Inflammatory macrophage treated with lipopolysaccharide for 4 hours (primary cell): ENCODE data around the gene DCDC1.

Experiments used
- DNase-seq: peaks from one replicate; pipeline ENCODE4 v3.0.0-alpha.2; 2020

Gene DCDC1

DNA sequence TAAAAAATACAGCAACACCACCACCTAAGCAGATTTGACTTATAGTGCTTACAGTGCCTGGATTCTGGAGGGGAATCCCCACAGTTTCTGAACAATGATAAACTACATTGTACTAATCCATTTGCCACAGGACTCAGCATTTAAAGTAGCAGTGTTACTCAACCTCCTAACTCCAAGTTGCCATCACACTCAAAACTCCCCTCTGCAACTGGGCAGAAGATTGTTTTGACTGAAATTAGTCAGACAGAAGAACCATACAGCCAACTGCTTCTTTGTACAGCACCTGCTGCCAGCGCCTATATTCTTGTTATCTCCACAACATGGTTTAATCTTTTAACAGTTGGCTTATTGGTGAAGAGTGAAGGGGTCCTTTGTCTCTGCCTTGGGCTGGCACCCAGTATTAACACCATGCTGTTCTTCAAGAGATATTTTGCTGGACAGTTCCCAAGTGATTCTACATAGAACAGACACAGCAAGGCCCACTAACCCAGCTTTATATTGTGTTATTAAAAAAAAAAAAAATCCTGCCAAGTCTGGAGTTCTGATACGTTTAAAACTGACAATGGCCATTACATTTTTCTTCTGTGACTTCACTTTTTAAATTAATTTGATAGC is 273.2 kb downstream of the DCDC1 start:
- no peak for DNase-seq

DNA sequence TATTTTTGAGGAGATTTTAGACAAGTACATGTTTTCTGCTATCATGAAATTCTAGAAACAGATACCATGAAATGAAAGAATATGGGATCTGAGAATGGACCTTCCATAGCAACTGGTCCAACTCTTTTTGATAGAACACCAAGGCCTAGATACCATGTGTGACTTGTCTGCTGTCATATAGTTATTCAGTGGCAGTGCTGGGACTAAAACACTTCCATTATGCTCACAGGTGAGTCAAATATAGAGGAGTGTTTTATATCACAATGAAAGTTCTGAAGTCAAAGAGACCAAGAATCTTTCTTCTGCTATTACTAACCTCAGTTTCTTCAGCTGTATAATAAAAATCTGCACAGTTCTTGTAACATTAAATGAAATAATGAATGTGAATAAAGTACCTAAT is 276.9 kb downstream of the DCDC1 start:
- no peak for DNase-seq

GRCh38 chr11:31089117-31089516 is 280.4 kb downstream of the DCDC1 start:
- DNase-seq, result no peak

GRCh38 chr11:31069447-31070205 is 299.9 kb downstream of the DCDC1 start:
- no peak for DNase-seq

DNA sequence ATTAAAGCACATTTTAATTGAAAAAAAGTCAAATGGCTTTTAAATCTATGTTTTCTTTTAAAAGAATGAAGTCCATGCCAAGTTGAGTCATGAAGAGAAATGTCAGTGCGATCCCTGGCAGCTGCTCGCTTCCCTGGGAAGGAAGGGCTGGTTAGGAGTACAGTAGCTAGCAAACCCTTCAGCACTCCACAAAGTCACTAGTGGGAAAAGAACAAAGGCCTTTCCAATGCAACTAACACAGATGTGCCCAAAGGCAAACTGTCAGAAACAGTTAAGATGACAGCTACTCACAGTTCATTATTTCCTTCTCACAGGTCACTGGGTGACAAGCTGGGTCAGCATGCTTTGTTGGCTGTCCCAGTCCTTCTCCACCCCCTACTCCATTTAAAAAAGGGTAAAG is 308.7 kb downstream of the DCDC1 start:
- no peak for DNase-seq

- DNase-seq, result no peak
Measured at GRCh38 chr11:31059529-31059928, 310.0 kb downstream of the DCDC1 start.

- DNase-seq, result no peak
Measured at GRCh38 chr11:31050061-31050765, 319.3 kb downstream of the DCDC1 start.

GRCh38 chr11:31045335-31045734 is 324.2 kb downstream of the DCDC1 start:
- DNase-seq, result no peak

DNA sequence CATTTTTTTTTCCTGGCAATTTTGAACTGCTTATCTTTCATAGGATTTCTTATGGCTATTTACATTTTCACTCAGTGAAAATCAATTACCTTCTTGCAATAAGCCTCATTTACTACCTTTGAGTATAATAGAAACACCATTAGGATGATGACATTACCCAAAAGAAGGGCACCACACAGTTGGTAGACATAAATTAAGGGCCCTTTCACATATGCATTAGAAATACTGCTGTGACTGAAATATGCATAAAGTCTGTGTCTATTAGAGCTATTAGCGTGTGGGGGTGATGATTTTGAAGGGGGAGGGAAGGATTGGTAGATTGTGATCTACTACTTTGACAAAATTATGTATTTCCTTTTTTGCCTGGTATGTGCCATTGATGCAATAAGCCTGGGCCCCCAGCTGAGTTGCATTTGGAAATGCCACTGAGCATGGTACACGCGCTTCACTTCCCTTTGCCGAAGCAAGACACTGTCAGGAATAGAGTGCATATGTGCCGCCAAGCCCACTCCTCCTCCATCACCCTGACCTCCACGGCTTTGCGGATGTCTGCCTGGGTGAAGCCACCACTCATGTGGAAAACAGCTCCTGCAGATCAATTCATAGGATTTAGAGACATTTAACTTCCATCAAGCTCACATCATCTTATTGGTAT is 339.3 kb downstream of the DCDC1 start:
- no peak for DNase-seq

DNA sequence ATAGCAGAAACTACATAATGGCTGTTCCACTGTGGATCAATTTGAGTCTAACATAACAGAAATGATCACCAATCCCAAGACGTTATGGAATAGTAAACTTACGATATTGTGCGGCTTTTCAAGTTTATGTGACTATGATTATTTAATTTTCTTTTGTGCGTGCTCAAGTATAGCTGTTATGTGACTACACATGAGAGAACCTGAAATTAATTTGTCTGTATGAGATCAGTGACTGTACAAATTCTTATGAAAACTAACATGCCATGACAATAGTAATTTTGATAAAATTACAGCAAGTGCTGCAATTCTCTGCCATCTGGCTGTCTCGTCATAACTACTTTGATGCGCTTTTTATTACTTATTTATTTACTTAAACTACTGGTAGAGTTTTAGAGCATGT is 343.2 kb downstream of the DCDC1 start:
- no peak for DNase-seq

DNA sequence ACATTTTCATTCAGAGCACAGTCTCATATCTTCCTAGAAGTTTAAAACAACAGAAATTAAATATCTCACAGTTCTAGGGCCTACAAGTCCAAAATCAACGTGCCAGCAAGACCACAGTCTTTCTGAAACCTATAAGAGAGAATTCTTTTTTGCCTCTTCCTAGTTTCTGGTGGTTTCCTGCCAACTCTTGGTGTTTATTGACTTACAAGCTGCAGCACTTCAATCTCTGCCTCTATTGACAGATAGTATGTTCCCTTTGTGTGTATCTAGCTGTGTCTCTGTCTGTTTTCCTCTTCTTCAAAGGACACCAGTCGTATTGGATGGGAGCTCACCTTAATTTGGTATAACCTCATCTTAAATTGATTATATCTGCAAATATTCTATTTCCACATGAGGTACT is 347.5 kb downstream of the DCDC1 start:
- DNase-seq, result no peak

DNA sequence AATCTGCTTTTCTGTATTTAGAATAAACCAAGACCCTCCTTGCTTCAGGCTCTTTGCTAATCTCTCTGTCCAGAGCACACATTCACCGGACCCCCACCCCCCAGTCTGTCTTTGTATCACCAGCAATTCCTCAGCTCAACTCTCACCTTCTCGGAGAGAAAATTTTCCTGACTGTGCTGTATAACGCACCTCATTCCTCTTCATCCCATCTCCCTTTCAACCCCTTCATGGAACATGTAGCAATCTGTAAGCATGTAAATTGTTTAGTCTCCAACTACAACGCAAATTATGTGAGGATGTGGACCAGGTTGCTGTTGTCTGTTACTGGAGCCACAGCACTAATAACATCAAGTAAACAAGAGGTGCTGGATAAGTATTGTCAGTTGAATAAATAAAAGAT is 349.8 kb downstream of the DCDC1 start:
- DNase-seq, result no peak

- DNase-seq, result no peak
Measured at GRCh38 chr11:31005202-31005601, 364.3 kb downstream of the DCDC1 start.

- no peak for DNase-seq
Measured at GRCh38 chr11:31001427-31001826, 368.1 kb downstream of the DCDC1 start.

- no peak for DNase-seq
Measured at GRCh38 chr11:31000381-31000780, 369.2 kb downstream of the DCDC1 start.

- DNase-seq, result no peak
Measured at GRCh38 chr11:30992513-30992849, 377.1 kb downstream of the DCDC1 start.

GRCh38 chr11:30991802-30992512 is 377.6 kb downstream of the DCDC1 start:
- no peak for DNase-seq

DNA sequence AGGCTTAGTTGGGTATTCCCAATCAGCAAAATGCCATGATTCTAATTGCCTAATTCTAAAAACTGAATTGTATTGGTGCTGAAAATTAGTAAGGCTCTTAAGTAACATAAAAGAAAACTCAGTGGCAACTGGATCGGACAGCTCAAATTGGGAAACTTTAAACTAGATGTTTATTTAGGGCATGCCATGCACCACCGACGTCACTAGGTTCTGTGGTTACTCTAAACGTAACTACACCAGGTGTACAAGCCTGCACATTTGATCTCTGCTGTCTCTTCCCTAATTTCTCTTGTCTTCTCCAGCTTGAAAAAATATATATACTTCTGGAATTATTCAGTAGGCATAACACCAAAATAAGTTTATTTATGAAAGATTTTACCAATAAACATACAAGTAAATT is 378.2 kb downstream of the DCDC1 start:
- no peak for DNase-seq

DNA sequence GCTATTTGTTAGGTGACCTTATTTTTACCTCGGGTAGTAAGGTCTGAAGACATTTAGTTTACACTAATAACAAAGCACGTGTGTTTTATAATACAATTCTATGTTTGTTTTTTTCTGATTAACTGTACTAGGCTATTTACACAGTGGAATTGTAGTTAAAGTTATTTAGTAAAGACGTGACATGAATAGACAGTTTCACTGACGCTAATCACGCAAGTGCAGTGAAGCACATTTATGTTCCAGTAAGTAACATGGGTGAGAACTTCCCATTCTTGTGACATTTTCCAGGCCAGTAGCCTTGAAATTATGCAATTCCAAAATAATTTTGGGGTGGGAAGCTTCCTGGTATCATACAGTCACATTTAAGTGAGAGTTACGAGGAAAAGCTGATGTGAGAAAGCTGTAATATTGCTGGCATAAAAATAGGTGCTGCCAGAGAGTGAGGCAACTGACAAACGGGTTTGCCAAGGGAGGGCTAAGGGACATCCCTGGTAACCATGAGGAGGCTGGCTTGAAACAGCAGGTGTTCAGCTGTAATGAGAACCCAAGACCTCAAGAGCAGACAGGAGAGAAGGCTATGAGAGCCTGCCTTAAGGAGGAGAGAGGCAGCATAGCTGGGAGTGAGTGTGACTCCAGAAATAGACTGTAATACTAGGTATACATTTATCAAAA is 378.8 kb downstream of the DCDC1 start:
- no peak for DNase-seq

- no peak for DNase-seq
Measured at GRCh38 chr11:30987819-30988218, 381.7 kb downstream of the DCDC1 start.

- DNase-seq, result no peak
Measured at GRCh38 chr11:30985536-30985935, 384.0 kb downstream of the DCDC1 start.

- DNase-seq, result no peak
Measured at GRCh38 chr11:30984827-30985226, 384.7 kb downstream of the DCDC1 start.

GRCh38 chr11:30984442-30984816 is 385.1 kb downstream of the DCDC1 start:
- DNase-seq, result no peak
